GM12878 (cell line): ENCODE data around the gene ST6GAL2. TPM values are rescaled to one million over a fixed set of nuclear protein-coding genes. Genes with fewer than 3 reads are reported as not detected.

ENCODE experiments used
- ATAC-seq: fragments of 200-7000 bp; cut with Tn5 transposase; 3 replicates; pipeline ENCODE4 v1.9.1; 2020; ENCODE audit warnings: mild to moderate bottlenecking, moderate library complexity
- BruUV-seq: library from RNA; stranded (reverse); fragments of 400-500 nt; replicated peaks from 2 replicates; lab custom pipeline; 2021; lab: Mats Ljungman, UMichigan
- CTCF ChIA-PET: fragments of 300-600 bp; sonication (Branson Sonifier 250); formaldehyde crosslinking; extraction: SDS; loops from one replicate; lab custom pipeline; 2021; ENCODE audit warnings: inconsistent platforms; lab: Yijun Ruan, JAX
- POLR2A ChIA-PET: fragments of 350-600 bp; formaldehyde crosslinking; extraction: SDS; loops from one replicate; lab custom pipeline; 2021; ENCODE audit warnings: inconsistent platforms; lab: Charles Lee
- RAD21 ChIA-PET: fragments of 300-600 bp; sonication (Branson Sonifier 250); formaldehyde crosslinking; loops from one replicate; lab custom pipeline; 2023; ENCODE audit warnings: antibody characterized with exemption; ENCODE audit not compliant: unreplicated experiment; lab: Charles Lee
- SMC1A ChIA-PET: fragments of 300-600 bp; sonication (Branson Sonifier 250); formaldehyde crosslinking; loops from one replicate; lab custom pipeline; 2023; ENCODE audit not compliant: unreplicated experiment, uncharacterized antibody; lab: Charles Lee
- DNase-seq: peaks from one replicate; pipeline ENCODE4 v3.0.0-alpha.2; 2011; ENCODE audit warnings: low read depth, low spot score
- FAIRE-seq: peaks from 3 replicates; lab custom pipeline; 2011; peaks lifted over from hg19 to GRCh38; lab: Jason Lieb, UNC
- H2AFZ ChIP-seq: 2 replicates; pipeline ENCODE4 v1.6.0; 2011; ENCODE audit warnings: low read depth, low read length, control low read depth; ENCODE audit not compliant: control insufficient read depth
- H3K27ac ChIP-seq: 2 replicates; pipeline ENCODE4 v1.5.1; 2011; ENCODE audit warnings: control low read depth; ENCODE audit not compliant: control insufficient read depth, insufficient read depth
- H3K27me3 ChIP-seq, 2 experiments: replicated peaks in 1 of 2; 2 replicates each; pipeline versions ENCODE4 v1.6.0 to v1.6.1; 2011; ENCODE audit warnings: low read length in 1 of 2; ENCODE audit not compliant: control insufficient read depth in 2 of 2, insufficient read depth in 2 of 2
- H3K36me3 ChIP-seq, 2 experiments: 2 replicates each; pipeline ENCODE4 v1.5.1; 2011; ENCODE audit warnings: low read length in 1 of 2; ENCODE audit not compliant: control insufficient read depth in 2 of 2, insufficient read depth in 2 of 2
- H3K4me1 ChIP-seq: 2 replicates; pipeline ENCODE4 v1.6.1; 2011; ENCODE audit warnings: mild to moderate bottlenecking, low read length, moderate library complexity, mixed read lengths; ENCODE audit not compliant: control insufficient read depth, insufficient read depth
- H3K4me2 ChIP-seq: 2 replicates; pipeline ENCODE4 v1.6.0; 2011; ENCODE audit warnings: control low read depth; ENCODE audit not compliant: control insufficient read depth, insufficient read depth
- H3K4me3 ChIP-seq: fragments of 200-600 bp; sonication (generic); 2 replicates; pipeline ENCODE4 v1.5.1; 2016
- H3K79me2 ChIP-seq: 2 replicates; pipeline ENCODE4 v1.6.0; 2011; ENCODE audit warnings: low read length; ENCODE audit not compliant: control insufficient read depth, insufficient read depth
- H3K9ac ChIP-seq: 2 replicates; pipeline ENCODE4 v1.8.0; 2011; ENCODE audit warnings: low read length, control low read depth, mixed read lengths; ENCODE audit not compliant: control insufficient read depth, insufficient read depth
- H3K9me3 ChIP-seq: replicated peaks from 3 replicates; pipeline ENCODE4 v1.5.1; 2011; ENCODE audit warnings: mild to moderate bottlenecking, low read length; ENCODE audit not compliant: control insufficient read depth, insufficient read depth
- H4K20me1 ChIP-seq: 2 replicates; pipeline ENCODE4 v1.6.0; 2011; ENCODE audit not compliant: control insufficient read depth, insufficient read depth
- ASH2L ChIP-seq: fragments of 300-600, 200-600 bp; sonication (generic); IDR thresholded peaks from 2 replicates; pipeline ENCODE4 v1.6.1; 2017; ENCODE audit warnings: low read depth, mild to moderate bottlenecking, borderline replicate concordance
- BCL3 ChIP-seq: IDR thresholded peaks from 2 replicates; pipeline ENCODE4 v1.6.1; 2011; ENCODE audit warnings: borderline replicate concordance, low read depth, mild to moderate bottlenecking, moderate library complexity, low read length; ENCODE audit not compliant: insufficient read depth, poor library complexity, severe bottlenecking
- EZH2 ChIP-seq: IDR thresholded peaks from 2 replicates; pipeline ENCODE4 v1.6.1; 2012; ENCODE audit warnings: low read depth, mild to moderate bottlenecking, control low read depth, inconsistent platforms, low read length, borderline replicate concordance; ENCODE audit not compliant: control insufficient read depth
- HCFC1 ChIP-seq: fragments of 150-350 bp; IDR thresholded peaks from 2 replicates; pipeline ENCODE4 v1.6.1; 2014; ENCODE audit warnings: low read length
- IKZF1 ChIP-seq: fragments of 450-650 bp; conservative IDR thresholded peaks from 2 replicates; pipeline ENCODE4 v1.6.1; 2017; ENCODE audit warnings: antibody characterized with exemption, mild to moderate bottlenecking
- PAX5 ChIP-seq: IDR thresholded peaks from 2 replicates; pipeline ENCODE4 v1.6.1; 2011; ENCODE audit warnings: low read depth, low read length, borderline replicate concordance
- POU2F2 ChIP-seq: IDR thresholded peaks from 3 replicates; pipeline ENCODE4 v1.6.1; 2011; ENCODE audit warnings: low read depth, mild to moderate bottlenecking, low read length, borderline replicate concordance
- RCOR1 ChIP-seq: conservative IDR thresholded peaks from 2 replicates; pipeline ENCODE4 v1.6.1; 2012; ENCODE audit warnings: low read depth, low read length, improper control_type of control experiment
- TAF1 ChIP-seq: IDR thresholded peaks from 2 replicates; pipeline ENCODE4 v1.6.1; 2011; ENCODE audit warnings: mild to moderate bottlenecking, low read depth, low read length, borderline replicate concordance
- YBX1 ChIP-seq: fragments of 450-650 bp; IDR thresholded peaks from 2 replicates; pipeline ENCODE4 v1.6.1; 2016; ENCODE audit warnings: antibody characterized with exemption
- WGBS: methylation state at CpG from one replicate; pipeline ENCODE4 v1.1.6; 2016; ENCODE audit warnings: low lambda C conversion rate; ENCODE audit not compliant: insufficient replicate concordance, insufficient coverage; ENCODE audit errors: missing lambda C conversion rate; 5-methylcytosine and 5-hydroxymethylcytosine counted together
- in situ Hi-C: fragments of 300-500 bp; cut with MboI; formaldehyde crosslinking; loops from 9 replicates; pipeline ENCODE4 v1.14.3; 2018; ENCODE audit warnings: mixed read lengths
- intact Hi-C: fragments of 100-400 bp; cut with micrococcal nuclease; formaldehyde crosslinking; loops from one replicate; pipeline ENCODE4 v1.14.2; 2022; ENCODE audit not compliant: unreplicated experiment
- polyA plus RNA-seq, 11 experiments: library from polyadenylated mRNA; depleted of rRNA in 4 of 11; unstranded in 6 of 11; stranded (reverse) in 5 of 11; fragments of >200 nt; fragmentation: Nextera tagmentation in 4 of 11; fragmentation: Illumina TruSeq in 1 of 11; extraction: Ambion mirVana in 4 of 11; extraction: Trizol in 1 of 11; gene quantifications; 1 replicate in 1 of 11; 2 replicates in 10 of 11; pipeline versions ENCODE4 v1.2.1 to v1.2.3, GENCODE V29; 2011 to 2016; ENCODE audit warnings: inconsistent platforms in 2 of 11, missing spikeins in 2 of 11, low read depth in 1 of 11
- total RNA-seq, 4 experiments: library from RNA; depleted of rRNA in 3 of 4; stranded (reverse); fragments of >200 nt in 3 of 4; fragmentation: Illumina TruSeq in 1 of 4; extraction: Trizol in 1 of 4; gene quantifications; 2 replicates each; pipeline versions ENCODE4 v1.2.1 to v1.2.3, GENCODE V29; 2013 to 2021
- TF ChIP-seq, protein P1 (sequence below): IDR thresholded peaks from 2 replicates; pipeline ENCODE4 v1.6.1; 2012; ENCODE audit warnings: low read length, inconsistent platforms

The ST6GAL2 gene
- total and polyA plus RNA-seq, 10 of the 15 experiments (the other 5 are each of a cell fraction or from before 2014, with no cell fraction given): not detected

DNA sequence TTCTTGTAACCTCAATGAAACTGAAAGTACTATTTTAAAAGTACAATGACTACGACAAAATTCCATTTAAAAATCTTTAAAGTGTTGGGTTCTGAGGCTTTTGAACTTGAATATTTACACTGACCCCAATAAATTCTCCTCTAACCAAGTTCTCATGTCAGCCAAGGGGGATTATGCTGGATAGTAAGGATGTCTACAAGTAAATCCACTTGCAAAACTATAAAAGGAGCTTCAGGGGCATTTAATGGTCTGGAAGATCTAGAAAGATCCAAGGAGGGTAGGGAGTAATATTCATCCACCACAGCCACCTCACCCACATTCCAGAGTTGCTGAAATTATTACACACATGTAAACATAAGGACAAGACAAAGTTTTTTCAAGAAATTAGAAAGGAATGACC, 81.8 kb downstream of the ST6GAL2 start:
- ATAC-seq (no peak), DNase-seq (no peak), FAIRE-seq (no peak)
- Histone ChIP-seq H3K4me3 (no peak overlapping the region), H3K27ac (no peak overlapping the region), H3K4me2 (no peak overlapping the region), H3K27me3 (no peaks in the 10 kb centered on the region), H3K36me3 (no peaks in the 10 kb centered on the region), H4K20me1 (no peaks in the 10 kb centered on the region), H2AFZ (no peak overlapping the region), H3K79me2 (no peaks in the 10 kb centered on the region), H3K4me1 (no peaks in the 10 kb centered on the region), H3K9ac (no peak overlapping the region), H3K9me3 (no peaks in the 10 kb centered on the region)
- POLR2A ChIA-PET: no interaction called here
- WGBS: 0% methylated on average over 1 of the region's 1 CpG
- RAD21 ChIA-PET: no interaction called here
- SMC1A ChIA-PET: no interaction called here
- in situ Hi-C loops: no loop called here
- intact Hi-C loops: no loop called here
- no TSS peak for BruUV-seq
- TF ChIP-seq RCOR1 (no peak), IKZF1 (no peak), BCL3 (no peak), YBX1 (no peak), POU2F2 (no peak), PAX5 (no peak), EZH2 (no peak), ASH2L (no peak), TAF1 (no peak), HCFC1 (no peak)
- TF ChIP-seq, protein P1, sequence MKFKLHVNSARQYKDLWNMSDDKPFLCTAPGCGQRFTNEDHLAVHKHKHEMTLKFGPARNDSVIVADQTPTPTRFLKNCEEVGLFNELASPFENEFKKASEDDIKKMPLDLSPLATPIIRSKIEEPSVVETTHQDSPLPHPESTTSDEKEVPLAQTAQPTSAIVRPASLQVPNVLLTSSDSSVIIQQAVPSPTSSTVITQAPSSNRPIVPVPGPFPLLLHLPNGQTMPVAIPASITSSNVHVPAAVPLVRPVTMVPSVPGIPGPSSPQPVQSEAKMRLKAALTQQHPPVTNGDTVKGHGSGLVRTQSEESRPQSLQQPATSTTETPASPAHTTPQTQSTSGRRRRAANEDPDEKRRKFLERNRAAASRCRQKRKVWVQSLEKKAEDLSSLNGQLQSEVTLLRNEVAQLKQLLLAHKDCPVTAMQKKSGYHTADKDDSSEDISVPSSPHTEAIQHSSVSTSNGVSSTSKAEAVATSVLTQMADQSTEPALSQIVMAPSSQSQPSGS: no peak
- CTCF ChIA-PET: no interaction called here
